HepG2 (cell line): ENCODE results near the gene RBBP8NL. TPM values are rescaled to one million over a fixed set of nuclear protein-coding genes. Genes with fewer than 3 reads are reported as not detected.

Experiments
- AKAP8 ChIP-seq: sonication (generic); formaldehyde crosslinking; IDR thresholded peaks from 2 replicates; pipeline ENCODE4 v1.5.1; 2020; ENCODE audit warnings: mild to moderate bottlenecking, missing genetic modification reagents
- CAMTA2 ChIP-seq: sonication (generic); formaldehyde crosslinking; IDR thresholded peaks from 2 replicates; pipeline ENCODE4 v1.4.0; 2020; ENCODE audit warnings: mild to moderate bottlenecking, missing genetic modification reagents, borderline replicate concordance
- CEBPG ChIP-seq: IDR thresholded peaks from 2 replicates; pipeline ENCODE4 v1.6.1; 2016
- CHCHD3 ChIP-seq: sonication (generic); formaldehyde crosslinking; IDR thresholded peaks from 2 replicates; pipeline ENCODE4 v1.8.0; 2022; ENCODE audit warnings: mild to moderate bottlenecking, missing genetic modification reagents, moderate library complexity
- CTCF ChIP-seq: sonication (generic); formaldehyde crosslinking; IDR thresholded peaks from 2 replicates; pipeline ENCODE4 v1.5.0; 2020; ENCODE audit warnings: mild to moderate bottlenecking, missing genetic modification reagents, moderate library complexity
- DMAP1 ChIP-seq: IDR thresholded peaks from 2 replicates; pipeline ENCODE4 v1.6.1; 2016
- HNF4G ChIP-seq, 2 experiments: sonication (generic) in 1 of 2; formaldehyde crosslinking in 1 of 2; IDR thresholded peaks; 2 replicates each; pipeline versions ENCODE4 v1.4.0 to v1.6.1; 2011 to 2020; ENCODE audit warnings: borderline replicate concordance in 2 of 2, low read depth in 2 of 2, mild to moderate bottlenecking in 2 of 2, low read length in 1 of 2, missing genetic modification reagents in 1 of 2, moderate library complexity in 1 of 2
- NFE2L2 ChIP-seq: fragments of 150-350 bp; IDR thresholded peaks from 2 replicates; pipeline ENCODE4 v1.6.1; 2014; ENCODE audit warnings: low read length
- NR2F6 ChIP-seq, 2 experiments: IDR thresholded peaks; 2 replicates each; pipeline ENCODE4 v1.6.1; 2016; ENCODE audit warnings: antibody characterized with exemption in 1 of 2, mild to moderate bottlenecking in 1 of 2
- PATZ1 ChIP-seq: sonication (generic); formaldehyde crosslinking; IDR thresholded peaks from 2 replicates; pipeline ENCODE4 v1.4.0; 2020; ENCODE audit warnings: missing genetic modification reagents
- RBM22 ChIP-seq: fragments of 200-400 bp; formaldehyde crosslinking; optimal IDR thresholded peaks from 2 replicates; pipeline ENCODE3; 2017; ENCODE audit warnings: mild to moderate bottlenecking, low read length, moderate library complexity
- RXRB ChIP-seq: IDR thresholded peaks from 2 replicates; pipeline ENCODE4 v1.6.1; 2016; ENCODE audit warnings: borderline replicate concordance, missing genetic modification reagents, missing compliant biosample characterization
- SMYD3 ChIP-seq: sonication (generic); formaldehyde crosslinking; IDR thresholded peaks from 2 replicates; pipeline ENCODE4 v1.8.1; 2023; ENCODE audit warnings: mild to moderate bottlenecking, missing genetic modification reagents
- THAP11 ChIP-seq: IDR thresholded peaks from 2 replicates; pipeline ENCODE4 v1.6.1; 2016; ENCODE audit warnings: missing biosample characterization, missing genetic modification reagents
- U2AF2 ChIP-seq: fragments of 200-400 bp; formaldehyde crosslinking; IDR thresholded peaks from 2 replicates; pipeline ENCODE4 v1.6.1; 2017; ENCODE audit warnings: low read depth, mild to moderate bottlenecking, low read length
- ZBED4 ChIP-seq: sonication (generic); formaldehyde crosslinking; IDR thresholded peaks from 2 replicates; pipeline ENCODE4 v1.4.0; 2020; ENCODE audit warnings: missing genetic modification reagents, borderline replicate concordance
- ZFP82 ChIP-seq: sonication (generic); formaldehyde crosslinking; IDR thresholded peaks from 2 replicates; pipeline ENCODE4 v1.5.1; 2020; ENCODE audit warnings: mild to moderate bottlenecking, missing genetic modification reagents, borderline replicate concordance
- ZNF710 ChIP-seq: sonication (generic); formaldehyde crosslinking; IDR thresholded peaks from 2 replicates; pipeline ENCODE4 v1.5.0; 2020; ENCODE audit warnings: mild to moderate bottlenecking, missing genetic modification reagents, borderline replicate concordance
- ZSCAN31 ChIP-seq: sonication (generic); formaldehyde crosslinking; IDR thresholded peaks from 2 replicates; pipeline ENCODE4 v1.5.0; 2020; ENCODE audit warnings: low read depth, mild to moderate bottlenecking, missing genetic modification reagents
- polyA plus RNA-seq, 8 experiments: library from polyadenylated mRNA; depleted of rRNA in 3 of 8; stranded (reverse) in 7 of 8; unstranded in 1 of 8; fragments of >200 nt; fragmentation: Illumina TruSeq in 4 of 8; extraction: Trizol in 4 of 8; gene quantifications; 2 replicates each; pipeline versions ENCODE4 v1.2.1 to v1.2.3, GENCODE V29; 2011 to 2016; ENCODE audit warnings: low read depth in 4 of 8, missing spikeins in 1 of 8, mixed read lengths in 1 of 8; ENCODE audit not compliant: insufficient read depth in 1 of 8
- total RNA-seq, 5 experiments: library from RNA; depleted of rRNA; stranded (reverse); fragments of >200 nt; fragmentation: Illumina TruSeq; extraction: Trizol; gene quantifications; 2 replicates each; pipeline ENCODE4 v1.2.3, GENCODE V29; 2016; ENCODE audit warnings: low read depth in 1 of 5

The RBBP8NL gene
- total and polyA plus RNA-seq, 2 of the 13 experiments (the other 11 are each of a cell fraction or from before 2014, with no cell fraction given): 0.69 to 0.86 TPM

- TF ChIP-seq ZBED4 (no peak), HNF4G (IDR thresholded peaks at IDR 0.05; ENCODE audit: borderline replicate concordance, low read depth, low read length) (peak; percentile 30; the same call in 1 of the 2 replicates), HNF4G (CRISPR knock-in tag; IDR thresholded peaks at IDR 0.05; ENCODE audit: borderline replicate concordance, low read depth) (peak; percentile 56; the same call in 1 of the 2 replicates), PATZ1 (CRISPR knock-in tag) (peak; percentile 46), RXRB (CRISPR knock-in tag) (no peak), NR2F6 (IDR thresholded peaks at IDR 0.05) (0 out of 2 replicates have a peak, but pooled peaks have one; percentile 12), NR2F6 (CRISPR knock-in tag; IDR thresholded peaks at IDR 0.05) (no peak), THAP11 (CRISPR knock-in tag) (no peak; the same call in 1 of the 2 replicates), ZFP82 (CRISPR knock-in tag) (no peak), CHCHD3 (CRISPR knock-in tag) (peak; percentile 27; the same call in 1 of the 2 replicates), NFE2L2 (no peak), RBM22 (no peak), CEBPG (CRISPR knock-in tag) (no peak), DMAP1 (CRISPR knock-in tag) (peak; percentile 42; the same call in 1 of the 2 replicates), ZNF710 (no peak), ZSCAN31 (CRISPR knock-in tag) (0 out of 2 replicates have a peak, but pooled peaks have one; percentile 48), CAMTA2 (CRISPR knock-in tag) (no peak), CTCF (CRISPR knock-in tag) (no peak), U2AF2 (no peak), SMYD3 (CRISPR knock-in tag) (no peak), AKAP8 (CRISPR knock-in tag) (no peak)
Observed at GRCh38 chr20:62472138-62472940, 45.0 kb upstream of the RBBP8NL start (continued).
